GM18519 (cell line): ENCODE results near the gene SUSD1.
"Not testable (repeated sequence)": the region's sequence is repeated elsewhere in the genome, so short reads cannot be mapped to it uniquely, and the experiment has no call there.

Experiments used
- ATAC-seq: cut with Tn5 transposase; IDR thresholded peaks from one replicate; pipeline ENCODE4 v1.9.1; 2021; ENCODE audit warnings: mild to moderate bottlenecking, moderate library complexity; ENCODE audit not compliant: unreplicated experiment, low FRiP score

SUSD1 gene

DNA sequence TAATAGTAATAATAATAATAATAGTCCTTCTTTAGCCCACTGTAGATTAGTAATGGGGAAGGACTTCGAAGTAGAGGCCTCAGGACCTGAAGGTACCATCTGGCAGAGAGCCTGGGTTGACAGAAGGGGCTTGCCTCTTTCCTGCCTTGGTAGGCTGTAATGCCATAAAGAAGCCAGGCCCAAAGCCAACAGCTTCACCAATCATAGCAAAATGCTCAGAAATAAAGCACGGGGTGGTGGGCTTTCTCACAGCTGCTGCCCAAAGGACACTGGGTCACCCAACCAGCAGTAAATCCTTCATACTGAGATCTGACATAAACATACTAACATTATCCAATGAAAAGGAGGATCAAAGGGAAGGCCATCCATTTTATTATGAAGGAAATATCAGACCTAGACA, 70.7 kb downstream of the SUSD1 start:
- no peak for ATAC-seq

DNA sequence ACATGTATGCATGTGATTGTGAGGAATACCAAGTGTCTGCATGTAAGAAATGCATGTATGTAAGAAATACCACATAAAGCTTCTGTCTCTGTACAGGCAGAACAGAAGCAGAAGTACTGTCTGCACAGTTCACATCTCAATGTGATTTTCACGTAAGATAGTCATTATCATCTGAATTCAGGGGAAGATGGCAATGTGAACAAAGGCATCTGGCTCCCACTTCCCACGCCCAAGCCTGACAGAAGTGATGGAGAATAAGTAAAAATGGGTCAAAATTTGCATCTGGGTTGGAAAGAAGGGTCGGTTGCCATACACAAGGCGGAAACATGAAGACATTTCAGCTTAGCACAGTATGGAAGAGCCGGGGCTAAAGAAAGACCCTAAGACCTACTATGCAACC, 71.7 kb downstream of the SUSD1 start:
- ATAC-seq, result no peak

DNA sequence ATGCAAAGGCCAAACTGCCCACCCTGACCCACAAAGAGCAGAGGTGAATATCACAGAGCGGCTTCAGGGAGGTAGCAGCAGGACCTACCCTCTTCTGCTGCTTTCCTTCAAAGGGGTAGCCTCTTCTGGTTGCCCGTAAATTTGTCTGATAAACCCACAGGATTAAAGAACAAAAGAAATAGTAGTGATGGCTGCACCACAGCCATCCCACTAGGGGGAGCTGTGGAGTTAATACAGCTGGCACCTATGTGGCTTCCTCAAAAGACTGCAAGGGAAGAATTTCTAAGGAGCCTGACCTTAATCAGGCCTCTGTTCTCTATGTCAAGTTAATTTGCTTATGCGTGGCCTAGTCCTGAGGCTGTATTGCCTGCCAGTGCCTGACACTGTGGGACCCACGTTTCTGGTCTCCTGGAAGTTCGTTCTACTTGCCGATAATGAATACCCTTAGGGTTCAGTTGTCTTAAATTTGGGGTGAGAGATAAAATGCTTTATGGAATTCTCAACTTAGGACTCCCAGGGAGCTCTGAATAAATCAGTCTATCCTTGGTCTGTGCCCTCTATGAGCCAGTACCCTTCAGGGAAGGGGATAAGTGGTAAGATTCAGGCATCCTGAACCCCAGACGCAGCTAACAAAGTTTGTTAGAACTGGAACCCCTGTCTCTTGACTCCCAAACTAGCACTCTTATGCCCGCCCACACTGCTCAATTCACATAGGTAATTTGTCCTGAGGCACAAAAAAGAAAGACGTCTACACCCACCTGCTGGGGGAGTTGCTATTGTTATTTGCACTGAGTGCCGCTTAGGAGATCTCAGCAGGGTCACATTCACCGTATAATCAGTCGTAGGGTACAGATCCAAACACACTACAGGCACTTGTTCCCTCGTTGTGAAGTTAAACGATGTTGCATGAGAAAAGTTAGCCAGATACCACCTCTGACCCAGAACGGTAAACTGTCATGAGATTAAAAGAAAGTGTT, 77.1 kb downstream of the SUSD1 start:
- no peak for ATAC-seq

DNA sequence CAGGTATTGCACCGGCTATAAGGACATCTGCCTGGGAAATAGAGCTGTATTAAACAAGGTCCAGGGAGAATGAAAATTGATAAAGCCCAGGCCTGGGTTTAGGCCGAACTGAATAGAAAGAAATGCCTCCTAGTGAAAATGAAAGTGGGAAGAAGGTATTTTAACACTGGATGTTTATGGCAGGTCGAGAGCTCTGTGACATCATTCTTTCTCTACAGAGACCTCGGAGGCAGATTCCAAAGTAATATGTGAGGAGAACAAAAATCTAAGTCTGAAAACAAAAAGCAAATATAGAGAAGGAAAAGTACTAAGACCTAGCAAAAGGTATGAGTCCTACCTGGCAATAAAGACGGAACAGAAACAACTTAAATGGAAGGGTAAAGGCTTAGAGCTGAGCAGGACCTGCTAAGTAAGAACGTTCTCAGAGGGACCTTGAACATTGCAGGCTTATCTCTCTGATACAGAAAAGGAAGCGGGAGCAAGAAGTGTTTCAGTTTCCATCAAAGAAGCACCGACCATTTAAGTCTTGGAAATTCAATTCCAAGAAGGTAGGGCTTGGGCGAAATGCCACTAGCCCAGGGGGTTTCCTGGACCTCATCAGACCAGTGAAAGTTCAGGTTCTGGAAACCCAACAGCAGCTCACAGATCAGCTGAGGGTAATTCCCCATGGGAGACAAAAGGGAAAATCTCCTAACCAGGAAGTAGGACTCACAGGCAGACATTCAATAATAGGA, 80.0 kb downstream of the SUSD1 start:
- no peak for ATAC-seq

DNA sequence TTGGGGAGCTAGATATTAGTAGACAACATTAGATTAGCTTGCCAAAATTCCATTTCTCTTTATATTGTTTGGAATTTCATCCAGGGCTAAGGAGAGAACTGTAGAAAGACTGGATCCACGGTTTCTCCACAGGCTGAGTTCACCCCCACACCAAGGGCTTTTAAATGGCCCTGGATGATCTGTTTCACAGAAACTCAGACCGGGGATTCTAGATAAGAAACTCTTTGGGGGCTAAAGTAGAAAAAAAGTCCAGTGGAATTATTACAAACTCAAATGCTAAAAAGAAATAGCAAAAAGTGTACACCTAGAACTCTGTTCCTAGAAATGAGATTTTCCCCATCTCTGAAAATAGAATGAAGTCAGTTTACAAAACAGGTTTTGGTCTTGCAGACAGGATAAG, 80.9 kb downstream of the SUSD1 start:
- ATAC-seq, result no peak

DNA sequence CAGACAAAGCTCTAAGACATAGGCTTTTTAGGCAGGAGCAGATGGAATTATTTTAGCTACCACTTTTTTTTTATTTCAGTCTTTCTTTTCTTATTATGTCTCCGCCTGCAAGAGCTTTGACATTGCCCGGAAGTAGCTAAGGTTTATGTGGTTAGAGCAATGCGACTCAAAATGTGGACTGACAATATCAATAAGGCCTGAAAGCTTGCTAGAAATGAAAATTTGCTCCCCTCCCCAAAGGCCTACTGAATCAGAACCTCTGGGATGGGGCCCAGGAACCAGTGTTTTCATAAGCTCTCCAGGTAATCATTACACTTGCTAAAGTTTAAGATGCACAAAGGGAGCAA, 81.3 kb downstream of the SUSD1 start:
- ATAC-seq, result no peak

DNA sequence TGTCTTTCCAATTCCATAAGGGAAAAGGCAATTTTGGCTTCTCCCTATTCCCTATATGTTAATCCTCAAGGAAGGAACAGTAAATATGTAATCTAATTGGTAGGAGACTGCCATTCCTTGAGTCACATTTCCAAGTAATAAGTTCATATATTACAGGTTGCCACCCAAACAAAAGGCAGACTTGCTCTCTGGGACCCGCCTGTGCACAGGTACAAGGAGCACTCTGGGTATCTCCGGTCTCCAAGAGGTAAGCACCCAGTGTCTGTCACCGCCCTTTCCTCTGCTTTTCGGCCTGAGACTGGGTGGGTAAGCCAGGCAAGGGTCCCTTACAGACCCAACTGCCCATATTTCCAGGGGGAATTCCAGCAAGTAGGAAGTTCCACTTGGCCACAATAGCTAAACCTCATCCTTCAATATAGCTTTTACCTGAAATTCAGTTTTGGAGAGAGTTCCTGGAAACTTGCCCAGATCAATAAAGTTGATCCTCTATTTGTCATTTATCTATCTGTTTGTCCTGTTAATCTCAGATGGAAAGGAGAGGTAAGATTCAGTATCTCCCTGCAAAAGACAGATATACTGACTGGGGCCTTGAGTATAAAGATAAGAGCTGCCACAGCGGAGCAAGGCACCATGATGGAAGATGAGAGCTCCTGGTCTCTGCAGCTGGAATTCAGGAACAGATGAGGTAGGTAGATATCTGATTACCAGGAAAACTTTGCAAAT, 81.8 kb downstream of the SUSD1 start:
- no peak for ATAC-seq

DNA sequence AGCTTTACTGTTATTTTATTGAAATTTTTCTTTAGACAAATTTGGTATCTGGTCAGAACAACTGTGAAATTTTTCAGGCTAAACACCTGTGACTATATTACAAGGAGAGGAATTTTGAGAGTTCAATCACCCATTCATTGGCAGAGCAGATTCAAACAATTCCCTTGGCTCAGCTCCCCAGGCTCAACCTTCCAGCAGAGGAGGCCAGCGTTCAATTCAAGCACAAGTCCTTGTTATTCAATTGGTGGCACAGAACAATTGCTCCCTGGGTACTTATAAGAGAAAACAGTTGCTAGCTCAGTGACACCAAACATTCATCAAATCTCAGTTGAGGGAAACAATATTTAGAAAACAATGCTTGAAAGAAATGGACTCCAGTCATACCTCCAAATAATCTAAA, 83.3 kb downstream of the SUSD1 start:
- ATAC-seq, result no peak

DNA sequence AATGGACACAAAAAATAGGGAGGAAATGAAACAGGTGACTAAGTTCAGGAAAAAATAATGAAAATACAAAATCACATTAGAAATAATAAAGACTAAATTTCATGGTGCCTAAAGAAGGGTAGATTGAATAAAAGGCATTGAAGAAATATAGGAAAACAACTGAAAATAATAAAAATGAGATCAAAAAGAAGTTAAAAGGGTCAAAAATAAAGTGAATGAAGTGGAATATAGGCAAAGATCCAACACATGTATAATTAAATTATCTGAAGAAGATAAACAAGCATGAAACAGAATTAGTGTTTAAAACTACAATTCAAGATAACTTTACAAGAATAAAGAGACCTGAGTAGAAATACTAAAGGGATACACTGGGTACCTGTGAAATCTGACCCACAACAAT, 87.6 kb downstream of the SUSD1 start:
- ATAC-seq, result no peak

DNA sequence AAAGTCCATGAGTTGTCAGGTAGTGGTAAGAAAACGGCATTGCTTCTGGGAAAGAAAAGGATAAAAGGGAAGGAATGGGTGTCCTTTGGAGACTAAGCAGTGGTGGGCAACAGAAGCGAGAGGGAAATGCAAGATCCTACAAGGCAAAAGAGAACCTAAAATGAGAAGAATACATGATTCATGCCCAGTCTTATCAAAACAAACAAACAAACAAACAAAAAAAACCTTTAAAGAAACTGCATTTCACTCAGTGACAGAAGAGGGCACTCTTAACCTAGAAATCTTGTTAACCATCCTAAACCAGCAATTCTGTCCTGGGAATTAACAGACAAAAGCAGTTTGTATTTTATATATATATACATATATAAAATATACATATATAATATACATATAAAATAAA, 88.5 kb downstream of the SUSD1 start:
- no peak for ATAC-seq

DNA sequence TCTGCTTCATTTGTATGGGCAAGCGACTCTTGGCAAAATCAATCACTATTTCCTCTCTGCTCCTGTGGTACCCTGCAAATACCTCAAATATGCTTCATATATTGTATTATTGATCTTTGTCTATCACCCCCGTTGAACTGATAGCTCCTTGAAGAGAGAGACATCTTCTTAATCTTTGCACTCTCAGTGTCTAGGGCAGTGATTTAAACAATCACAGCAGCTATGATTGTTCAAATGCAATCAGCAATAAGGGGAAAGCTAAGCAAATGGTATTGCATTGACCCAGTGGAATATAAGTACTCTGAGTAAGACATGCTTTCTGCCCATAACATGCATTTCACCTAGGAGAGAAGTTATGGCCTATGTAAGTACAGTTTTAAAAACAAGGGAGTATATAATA, 90.2 kb downstream of the SUSD1 start:
- ATAC-seq, result no peak

DNA sequence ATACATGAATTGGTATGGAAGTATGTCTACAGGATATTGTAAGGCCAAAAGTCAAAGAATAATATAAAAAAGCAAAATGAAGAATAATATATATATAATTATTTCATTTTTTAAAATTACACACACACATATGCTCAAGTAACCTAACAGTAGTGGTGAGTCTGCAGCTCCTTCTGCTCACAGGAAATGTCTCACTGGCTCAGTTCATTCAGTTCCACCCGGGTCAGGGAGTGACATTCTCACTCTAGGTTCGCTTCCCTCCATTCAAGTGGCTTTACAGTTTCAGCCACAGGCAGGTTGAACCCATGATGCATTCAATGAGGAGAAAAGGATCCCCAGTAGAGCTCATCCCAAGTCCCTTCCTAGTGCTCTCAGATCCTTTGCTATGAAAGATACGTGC, 90.8 kb downstream of the SUSD1 start:
- ATAC-seq, result no peak

DNA sequence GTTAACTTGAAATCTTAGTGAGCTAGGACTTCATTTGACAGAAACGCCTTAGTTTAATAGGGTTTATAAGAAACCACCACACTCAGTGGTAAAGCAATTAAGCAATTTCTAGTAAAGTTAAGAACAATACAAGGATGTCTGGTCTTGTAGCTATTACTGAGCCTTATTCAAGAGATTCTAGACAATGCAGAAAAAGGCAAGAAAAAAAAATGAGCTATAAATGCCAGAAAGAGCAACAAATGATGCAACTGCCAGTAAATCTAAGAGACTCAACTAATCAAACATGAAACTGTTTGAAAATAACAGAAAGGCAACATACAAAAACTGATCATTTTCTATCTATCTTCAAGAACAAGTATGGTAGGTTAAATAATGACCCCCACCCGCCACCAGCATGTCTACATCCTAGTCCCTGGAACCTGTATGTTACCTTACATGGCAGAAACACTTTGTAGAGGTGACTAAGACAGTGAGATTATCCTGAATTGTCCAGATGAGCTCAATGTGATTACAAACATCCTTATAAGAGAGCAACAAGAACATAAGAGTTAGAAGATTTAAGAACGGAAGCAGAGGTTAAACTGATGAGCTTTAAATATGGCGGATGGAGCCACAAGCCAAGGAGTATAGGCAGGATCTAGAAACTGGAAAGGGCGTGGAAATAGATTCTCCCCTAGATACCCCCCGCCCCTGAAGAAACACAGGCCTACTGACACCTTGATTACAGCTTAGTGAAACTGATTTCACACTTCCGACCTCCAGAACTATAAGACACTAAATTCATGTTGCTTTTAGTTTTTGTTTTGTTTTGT, 93.0 kb downstream of the SUSD1 start:
- ATAC-seq, result no peak

DNA sequence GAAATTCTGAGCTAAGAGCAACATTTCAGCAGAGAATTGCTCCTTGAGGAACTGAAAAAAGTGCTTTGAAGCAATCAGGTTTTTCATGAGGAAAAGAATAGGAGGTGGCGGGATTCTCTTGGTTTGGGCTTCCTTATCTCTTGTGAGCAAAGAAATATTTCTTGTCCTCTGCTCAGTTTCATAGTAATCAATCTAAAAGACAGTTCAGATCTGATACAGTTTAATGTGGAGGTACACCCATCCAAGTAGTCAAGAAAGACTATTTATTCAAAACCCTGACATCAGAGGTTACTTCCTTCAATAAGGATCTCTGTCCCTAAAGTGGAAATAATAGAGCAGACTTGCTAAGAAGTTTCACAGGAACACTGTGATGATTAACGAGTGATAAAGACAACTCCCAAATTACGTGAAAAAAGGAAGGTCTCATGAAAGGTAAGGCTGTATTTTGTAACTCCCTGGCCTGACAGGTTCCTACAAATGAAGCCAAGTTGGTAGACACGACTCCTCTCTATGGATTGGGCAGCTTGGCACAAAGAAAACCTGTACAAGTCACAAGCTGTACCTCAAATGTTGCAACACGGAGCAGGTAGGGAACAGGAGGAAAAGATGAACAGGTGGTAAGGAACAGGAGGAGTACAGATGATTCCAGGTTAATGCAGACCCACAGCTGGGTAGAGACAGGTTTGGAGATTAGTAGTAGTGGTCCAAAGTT, 94.1 kb downstream of the SUSD1 start:
- no peak for ATAC-seq

DNA sequence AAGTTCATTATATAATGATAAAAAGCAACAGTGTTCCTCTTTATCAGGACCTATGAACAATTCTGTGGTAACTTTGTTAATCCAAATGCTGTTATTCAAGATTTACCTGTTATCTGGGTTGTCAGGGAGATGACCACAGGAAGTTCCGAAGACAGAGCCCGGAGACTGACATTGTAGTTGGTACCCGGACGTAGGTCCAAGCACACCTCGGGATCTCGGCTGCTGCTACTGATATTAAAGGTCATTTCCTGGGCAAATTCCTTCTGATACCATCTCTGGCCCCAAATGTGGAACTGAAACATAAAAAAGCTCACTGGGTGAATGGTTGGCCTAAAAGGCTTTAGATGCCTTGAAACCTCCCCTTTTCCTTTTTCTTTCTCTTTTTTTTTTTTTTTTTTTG, 96.7 kb downstream of the SUSD1 start:
- ATAC-seq, result no peak

DNA sequence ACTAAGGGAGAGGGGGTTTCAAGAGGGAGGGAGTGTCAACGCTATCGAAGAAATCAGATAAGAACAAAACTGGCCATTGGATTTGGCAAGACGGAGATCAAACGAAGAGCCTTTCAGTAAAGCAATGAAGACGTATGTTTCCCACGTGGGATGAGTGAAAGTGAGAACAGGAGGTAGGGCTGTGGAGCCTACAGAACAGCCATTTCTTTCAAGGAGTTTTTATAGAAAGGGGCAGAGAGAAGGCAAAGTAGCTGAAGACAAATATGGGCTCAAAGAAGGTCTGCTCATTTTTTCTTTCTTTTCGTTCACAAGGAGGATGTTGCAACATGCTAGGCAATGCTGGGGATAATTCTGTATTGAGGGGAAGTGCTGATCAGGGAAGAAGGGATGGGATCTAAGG, 98.3 kb downstream of the SUSD1 start:
- no peak for ATAC-seq

DNA sequence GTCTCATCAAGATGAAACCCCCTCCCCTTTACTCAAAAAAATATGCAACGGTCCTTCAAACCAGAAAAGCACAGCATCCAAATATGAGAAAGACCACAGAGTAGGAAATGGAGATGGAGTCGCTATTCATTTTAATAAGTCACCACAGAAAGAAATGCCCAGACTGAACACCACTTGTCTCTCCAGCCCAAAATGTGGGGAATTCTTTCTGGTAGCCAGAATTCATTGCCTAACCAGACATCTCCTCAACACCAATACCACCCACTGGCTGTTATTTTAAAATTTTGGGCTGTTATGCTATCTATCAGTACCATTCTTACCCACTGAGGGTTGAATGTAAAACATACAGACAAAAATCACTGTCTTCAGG, 100.1 kb downstream of the SUSD1 start:
- no peak for ATAC-seq

DNA sequence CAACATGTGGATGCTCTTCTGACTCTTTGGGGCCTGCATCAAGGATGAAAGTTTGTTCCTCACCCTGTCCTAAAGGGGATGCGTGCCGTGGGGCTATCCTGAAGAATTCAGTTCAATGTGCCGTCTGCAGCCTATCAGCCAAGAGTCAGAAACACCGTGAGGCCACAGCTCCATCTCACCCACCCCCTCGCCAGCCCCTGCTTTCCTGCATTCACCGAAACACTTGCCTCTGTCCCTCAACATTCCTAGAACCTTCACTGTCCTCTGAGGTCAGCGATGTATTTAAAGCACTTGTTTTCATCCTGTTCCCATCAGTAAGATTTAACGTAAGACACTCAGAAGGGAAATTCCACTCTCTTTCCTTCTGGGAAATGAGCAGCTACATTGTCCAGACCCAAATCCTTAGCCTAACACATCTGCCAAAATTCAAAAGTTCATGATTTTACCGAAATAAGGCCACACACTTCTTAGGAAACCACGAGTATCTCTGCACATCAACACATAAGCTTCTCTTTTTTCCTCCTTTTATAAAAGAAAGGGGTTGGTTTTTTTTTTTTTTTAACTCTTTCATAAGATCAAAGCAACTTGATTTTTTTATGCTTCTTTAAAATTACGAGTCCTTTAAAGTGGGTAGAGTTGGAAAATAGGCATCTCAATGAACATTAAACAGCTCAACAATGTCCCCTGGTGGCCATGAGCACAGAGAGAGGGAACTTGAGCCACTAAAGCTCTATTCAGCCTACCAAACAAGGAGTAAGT, 100.7 kb downstream of the SUSD1 start:
- ATAC-seq, result no peak

DNA sequence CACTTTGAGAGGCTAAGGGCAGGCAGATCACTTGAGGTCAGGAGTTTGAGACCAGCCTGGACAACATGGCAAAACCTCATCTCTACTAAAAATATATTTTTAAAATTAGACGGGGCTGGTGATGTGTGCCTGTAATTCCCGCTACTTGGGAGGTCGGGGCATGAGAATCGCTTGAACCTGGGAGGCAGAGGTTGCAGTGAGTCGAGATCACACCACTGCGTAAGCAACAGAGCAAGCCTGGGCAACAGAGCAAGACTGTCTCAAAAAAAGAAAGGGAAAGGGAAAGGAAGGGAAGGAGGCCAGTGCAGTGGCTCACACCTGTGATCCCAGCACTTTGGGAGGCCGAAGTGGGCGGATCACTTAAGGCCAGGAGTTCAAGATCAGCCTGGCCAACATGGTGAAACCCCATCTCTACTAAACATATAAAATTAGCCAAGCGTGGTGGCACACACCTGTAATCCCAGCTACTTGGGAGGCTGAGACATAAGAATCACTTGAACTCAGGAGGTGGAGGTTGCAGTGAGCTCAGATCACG, 101.4 kb downstream of the SUSD1 start:
- ATAC-seq, result not testable (repeated sequence)
